T-helper 1 cell (primary cell): ENCODE data around the gene DTYMK.
A peak's percentile ranks its signal among the peaks of the same experiment; 100 is the strongest.

Experiments
- DNase-seq, 5 donors: peaks; one replicate each; pipeline ENCODE4 v3.0.0-alpha.2; 2012 to 2020
- total RNA-seq, 4 donors: gene quantifications; one replicate each; lab custom pipeline; 2026; lab: John Stamatoyannopoulos, UW

Gene DTYMK, protein sequence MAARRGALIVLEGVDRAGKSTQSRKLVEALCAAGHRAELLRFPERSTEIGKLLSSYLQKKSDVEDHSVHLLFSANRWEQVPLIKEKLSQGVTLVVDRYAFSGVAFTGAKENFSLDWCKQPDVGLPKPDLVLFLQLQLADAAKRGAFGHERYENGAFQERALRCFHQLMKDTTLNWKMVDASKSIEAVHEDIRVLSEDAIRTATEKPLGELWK
- total RNA-seq, result 5.7 to 8.6 (median 7.1) reads per million in 4 donors

DNA sequence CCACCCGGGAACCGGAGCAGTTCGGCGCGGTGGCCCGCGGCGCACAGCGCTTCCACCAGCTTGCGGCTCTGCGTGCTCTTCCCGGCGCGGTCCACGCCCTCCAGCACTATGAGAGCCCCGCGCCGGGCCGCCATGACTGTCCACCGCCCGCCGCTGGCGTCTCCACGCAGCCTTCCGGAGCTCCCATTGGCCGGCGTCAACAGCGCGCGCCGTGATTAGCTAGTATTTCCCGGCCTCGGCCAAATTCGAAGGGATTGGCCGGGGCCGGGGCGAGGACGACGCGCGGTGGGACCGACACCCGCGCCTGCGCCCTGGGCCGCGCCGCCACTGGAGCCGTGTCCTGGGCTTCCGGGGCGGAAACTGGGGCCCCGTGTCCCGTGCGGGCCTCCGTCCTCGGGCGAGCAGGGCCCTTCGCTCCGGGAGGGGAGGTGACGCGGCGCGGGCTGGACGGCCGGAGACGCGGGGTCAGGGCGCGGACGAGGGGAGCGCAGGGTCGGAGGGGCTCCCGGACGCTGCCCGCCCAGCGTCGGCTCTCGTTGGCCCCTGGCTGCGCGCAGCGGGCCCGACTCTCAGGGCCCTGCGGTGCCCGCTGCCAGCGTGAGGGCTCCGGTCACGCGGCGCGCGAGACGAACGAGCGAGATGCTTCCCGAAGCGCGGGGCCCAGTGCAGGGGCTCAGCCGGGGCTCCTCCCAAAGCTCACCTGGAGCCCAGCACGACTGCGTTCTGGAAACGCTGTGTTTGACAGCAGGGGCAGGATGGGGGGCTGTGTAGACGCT is at the start of gene DTYMK:
TSS of gene DTYMK (minus strand) at position 166 of the 776 bp plus-strand sequence. CDS start at position 134, 32 bp downstream.
- DNase-seq, result peak; percentile 90 to 97 (median 93)

DNA sequence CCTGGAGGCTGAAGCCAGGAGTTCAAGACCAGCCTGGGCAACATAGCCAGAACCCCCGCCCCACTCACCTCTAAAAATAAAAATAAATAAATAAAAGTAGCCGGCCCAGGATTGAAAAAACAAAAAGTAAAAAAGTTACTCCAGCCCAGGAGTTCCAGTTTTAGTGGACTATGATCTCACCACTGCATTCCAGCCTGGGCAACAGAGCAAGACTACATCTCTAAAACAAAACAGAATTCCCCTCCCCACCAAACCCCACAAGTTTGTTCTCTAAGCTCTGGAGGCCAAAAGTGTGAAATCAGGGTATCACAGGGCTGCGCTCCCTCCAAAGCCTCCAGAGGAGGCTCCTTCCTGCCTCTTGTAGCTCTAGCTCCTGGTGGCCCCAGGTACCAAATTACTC is 49.5 kb upstream of the DTYMK start:
- DNase-seq, result no peak

- DNase-seq, result peak; percentile 87 to 93 (median 91)
Observed at GRCh38 chr2:241734467-241735208, 48.0 kb upstream of the DTYMK start, which contains the start of gene D2HGDH. Gene D2HGDH, plus strand, starts transcription at chr2:241734630. Its CDS starts 595 bp downstream, at chr2:241735225.

DNA sequence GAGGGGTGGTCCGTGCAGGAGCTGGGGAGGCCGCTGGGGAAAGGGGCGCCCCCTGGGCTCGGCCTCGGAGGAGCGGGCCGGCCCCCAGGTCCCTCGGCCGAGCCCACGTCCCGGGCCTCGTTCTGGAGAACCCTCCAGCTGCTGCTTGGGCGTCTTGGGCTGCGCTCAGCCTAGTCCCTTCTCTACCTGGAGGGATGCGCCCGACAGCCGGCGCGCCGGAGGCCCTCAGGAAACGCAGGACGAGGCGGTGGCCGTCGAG is 47.5 kb upstream of the DTYMK start:
- DNase-seq, result no peak

GRCh38 chr2:241733391-241734207 is 47.0 kb upstream of the DTYMK start:
- no peak for DNase-seq

DNA sequence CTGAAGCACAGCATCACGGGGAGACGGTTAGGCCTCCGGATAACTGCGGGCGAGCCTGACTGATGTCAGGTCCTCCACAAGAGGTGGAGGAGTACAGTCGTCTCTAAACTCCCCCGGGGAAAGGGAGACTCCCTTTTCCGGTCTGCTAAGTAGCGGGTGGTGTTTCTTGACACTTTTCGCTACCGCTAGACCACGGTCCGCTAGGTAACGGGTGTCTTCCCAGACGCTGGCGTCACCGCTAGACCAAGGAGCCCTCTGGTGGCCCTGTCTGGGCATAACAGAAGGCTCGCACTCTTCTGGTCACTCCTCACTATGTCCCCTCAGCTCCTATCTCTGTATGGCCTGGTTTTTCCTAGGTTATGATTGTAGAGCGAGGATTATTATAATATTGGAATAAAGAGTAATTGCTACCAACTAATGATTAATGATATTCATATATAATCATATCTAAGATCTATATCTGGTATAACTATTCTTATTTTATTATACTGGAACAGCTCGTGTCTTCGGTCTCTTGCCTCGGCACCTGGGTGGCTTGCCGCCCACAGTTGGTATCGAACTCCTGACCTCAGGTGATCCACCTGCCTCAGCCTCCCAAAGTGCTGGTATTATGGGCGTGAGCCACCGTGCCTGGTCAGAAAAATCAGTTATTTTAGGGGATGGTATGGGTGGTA is 46.0 kb upstream of the DTYMK start:
- DNase-seq, result peak in 2 of 5 donors; percentile 43 to 51

DNA sequence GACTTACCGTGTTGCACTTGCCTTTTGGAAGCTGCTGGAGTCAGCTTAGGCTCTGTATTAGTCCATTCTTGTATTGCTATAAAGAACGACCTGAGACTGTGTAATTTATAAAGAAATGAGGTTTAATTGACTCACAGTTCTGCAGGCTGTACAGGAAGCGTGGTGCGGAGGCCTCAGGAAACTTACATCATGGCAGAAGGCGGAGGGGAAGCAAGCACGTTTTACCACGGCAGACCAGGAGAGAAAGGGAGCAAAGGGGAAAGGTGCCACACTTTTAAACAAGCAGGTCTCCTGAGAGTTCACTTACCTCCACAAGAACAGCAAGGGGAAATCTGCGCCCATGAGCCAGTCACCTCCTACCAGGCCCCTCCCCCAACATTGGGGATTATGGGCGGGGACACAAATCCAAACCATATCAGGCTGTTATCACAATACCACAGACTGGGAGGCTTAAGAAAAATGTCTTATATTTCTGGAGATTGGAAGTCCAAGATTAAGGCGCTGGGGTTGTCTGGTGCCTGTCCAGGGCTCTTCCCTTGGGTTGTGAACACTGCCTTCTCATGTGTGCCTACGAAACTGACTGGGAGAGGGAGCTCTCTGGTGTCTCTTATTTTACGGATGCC is 44.2 kb upstream of the DTYMK start:
- peak in 1 of 5 donors; percentile 35 for DNase-seq

GRCh38 chr2:241729868-241730267 is 43.3 kb upstream of the DTYMK start:
- no peak for DNase-seq

- DNase-seq, result no peak
Observed at GRCh38 chr2:241728627-241729026, 42.0 kb upstream of the DTYMK start.

DNA sequence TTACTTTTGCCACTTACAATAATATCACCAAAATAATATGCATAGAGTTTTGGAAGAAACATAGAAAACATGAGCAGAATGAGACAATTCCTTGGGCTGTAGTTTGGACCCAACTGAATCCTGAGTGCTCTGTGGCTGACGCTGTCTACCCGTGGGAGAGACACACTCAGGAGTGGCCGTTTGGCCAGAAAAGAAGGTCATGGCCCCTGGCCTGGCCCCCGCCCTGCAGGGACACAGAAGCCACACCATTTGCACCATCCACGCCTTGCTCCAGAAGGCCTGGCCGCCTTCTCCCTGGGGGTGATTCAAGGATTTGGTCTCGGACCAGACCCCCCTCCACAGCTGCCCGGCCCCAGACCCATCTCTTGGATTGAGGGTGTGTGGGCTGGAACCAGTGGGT is 41.4 kb upstream of the DTYMK start:
- no peak for DNase-seq

- DNase-seq, result no peak
Observed at GRCh38 chr2:241726459-241726858, 39.8 kb upstream of the DTYMK start.

DNA sequence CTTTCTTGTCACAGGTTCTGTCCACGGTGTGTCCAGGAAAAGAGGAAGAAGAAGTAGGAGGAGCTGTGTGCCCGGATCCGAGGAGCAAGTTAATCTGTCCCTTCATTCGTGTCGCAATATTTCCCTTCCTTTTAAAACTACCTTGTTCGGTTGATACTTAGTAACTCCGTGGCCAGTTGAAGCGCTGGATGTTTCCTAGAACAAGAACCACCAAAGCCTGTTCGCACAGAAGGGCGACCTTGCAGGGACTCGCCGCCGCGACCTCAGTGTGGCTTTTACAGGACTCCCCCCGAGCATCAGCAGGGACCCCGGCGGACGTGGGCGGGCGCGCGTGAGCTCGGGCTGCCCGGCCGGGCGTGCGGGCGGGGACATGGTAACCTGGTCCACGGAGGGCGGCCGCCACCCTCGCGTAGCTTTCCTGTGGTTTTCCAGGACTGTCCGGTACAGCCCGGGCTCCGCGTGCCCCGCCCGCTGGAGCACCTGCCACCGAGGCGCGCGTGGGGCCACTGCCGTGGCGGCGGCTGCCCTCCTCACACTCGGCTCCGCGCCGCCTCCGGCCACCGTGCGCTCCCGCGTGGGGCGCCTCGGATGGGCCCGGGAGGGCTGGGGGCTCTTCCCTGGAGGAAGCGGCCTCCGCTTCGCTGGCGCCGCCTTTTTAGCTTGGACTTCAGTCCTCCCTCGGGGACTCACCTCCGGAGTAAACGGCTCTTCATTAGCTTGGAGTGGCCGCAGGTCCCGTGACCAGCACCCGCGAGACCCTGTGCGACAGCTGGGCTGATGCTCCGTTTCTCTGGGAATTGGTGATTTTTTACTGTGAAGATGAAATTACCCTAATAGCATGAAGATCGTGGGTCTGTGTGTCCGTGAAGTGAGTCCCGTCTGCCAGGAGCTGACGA is 38.6 kb upstream of the DTYMK start:
- DNase-seq, result no peak

DNA sequence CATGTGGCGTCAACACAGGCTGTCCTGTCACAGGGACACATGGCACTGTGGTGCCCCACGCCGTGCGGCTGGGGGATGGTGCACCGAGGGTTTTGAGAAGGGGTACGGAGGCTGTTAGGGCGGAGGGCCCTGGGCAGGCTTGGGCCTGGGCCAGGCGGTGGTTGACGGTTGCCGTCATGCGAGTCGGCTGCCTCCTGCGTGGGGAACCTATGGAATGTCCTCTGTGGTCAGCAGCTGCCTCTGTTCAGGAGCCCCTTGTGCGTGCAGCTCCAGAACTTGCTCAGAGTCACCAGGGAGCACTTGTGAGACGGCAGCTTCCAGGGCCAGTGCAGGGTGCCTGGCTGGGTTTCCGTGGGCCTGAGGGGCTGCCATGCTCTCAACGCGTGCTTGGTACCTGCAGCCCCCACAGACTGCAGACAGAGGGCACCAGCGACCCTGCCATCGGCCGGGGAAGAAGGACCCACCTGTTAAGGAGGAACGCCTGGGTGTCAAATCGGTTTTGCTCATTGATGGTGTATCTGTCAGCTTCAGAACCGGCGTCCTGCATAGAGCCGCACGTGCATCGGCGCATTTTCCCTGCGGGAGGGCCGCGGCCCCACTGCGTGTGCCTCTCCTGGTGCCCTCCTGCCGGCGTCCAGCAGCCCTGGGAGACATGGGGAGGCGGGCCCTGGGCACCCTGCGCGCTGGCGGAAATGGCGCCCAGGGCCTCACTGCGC is 37.8 kb upstream of the DTYMK start:
- DNase-seq, result no peak

DNA sequence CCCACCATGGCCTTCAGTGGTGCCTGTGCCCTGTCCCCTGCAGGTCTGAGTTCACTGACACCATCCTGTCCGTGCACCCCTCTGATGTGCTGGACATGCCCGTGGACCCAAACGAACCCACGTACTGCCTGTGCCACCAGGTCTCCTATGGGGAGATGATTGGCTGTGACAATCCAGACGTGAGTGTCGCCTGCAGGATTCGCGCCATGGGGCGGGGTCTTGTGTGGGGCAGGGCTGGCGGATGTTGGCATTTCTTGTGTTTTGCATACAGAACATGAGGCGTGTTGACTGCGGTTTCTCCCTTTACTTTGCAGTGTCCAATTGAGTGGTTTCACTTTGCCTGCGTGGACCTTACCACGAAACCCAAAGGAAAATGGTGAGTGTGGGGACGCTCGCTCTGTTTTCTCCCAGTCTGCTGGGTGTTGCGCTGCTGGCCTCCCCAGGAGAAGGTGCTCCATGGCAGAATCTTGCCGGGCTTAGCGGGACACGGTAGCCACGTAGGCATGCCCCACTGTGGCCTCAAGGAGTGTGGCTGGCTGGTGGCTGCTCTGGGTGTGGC is 36.4 kb upstream of the DTYMK start:
- no peak for DNase-seq

DNA sequence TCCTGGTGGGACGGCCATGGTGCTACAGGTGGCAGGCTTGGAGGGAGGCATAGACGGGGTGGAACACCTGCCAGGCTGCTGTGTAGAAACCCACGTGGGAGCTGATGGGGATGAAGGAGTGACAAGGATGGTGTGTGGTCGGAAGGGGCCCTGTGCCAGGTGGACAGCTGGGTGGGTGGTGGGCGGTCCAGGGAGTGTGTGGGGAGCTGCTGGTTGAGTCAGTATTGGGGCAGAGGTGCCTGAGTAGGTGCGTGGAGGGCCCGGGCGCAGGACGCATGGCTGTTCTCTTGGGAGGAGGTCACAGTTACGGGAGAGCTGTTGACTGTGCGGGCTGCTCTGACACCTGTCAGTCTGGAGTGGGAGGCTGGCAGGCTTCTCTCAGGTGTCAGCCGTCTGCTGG is 35.2 kb upstream of the DTYMK start:
- DNase-seq, result no peak

GRCh38 chr2:241720560-241720959 is 33.9 kb upstream of the DTYMK start:
- no peak for DNase-seq

DNA sequence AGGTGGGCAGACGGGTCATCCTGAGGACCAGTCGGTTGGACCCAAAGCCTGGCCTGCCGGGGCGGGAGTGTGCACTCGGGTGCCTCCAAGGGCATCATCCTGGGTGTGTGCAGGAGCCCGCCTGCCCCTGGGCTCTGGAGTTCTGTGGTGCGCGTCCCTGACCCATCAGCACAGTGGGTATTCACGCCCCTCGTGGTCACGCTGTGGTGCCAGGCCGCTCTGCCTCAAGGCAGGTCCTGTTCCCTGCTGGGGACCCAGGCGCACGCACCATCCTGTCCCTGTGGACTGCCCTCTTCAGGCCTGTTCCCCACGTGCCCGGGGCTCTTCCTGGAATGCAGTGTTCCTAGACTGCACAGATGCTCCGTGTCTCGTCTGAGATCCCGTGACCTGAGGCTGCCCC is 33.5 kb upstream of the DTYMK start:
- DNase-seq, result no peak

GRCh38 chr2:241719093-241719492 is 32.5 kb upstream of the DTYMK start:
- no peak for DNase-seq

DNA sequence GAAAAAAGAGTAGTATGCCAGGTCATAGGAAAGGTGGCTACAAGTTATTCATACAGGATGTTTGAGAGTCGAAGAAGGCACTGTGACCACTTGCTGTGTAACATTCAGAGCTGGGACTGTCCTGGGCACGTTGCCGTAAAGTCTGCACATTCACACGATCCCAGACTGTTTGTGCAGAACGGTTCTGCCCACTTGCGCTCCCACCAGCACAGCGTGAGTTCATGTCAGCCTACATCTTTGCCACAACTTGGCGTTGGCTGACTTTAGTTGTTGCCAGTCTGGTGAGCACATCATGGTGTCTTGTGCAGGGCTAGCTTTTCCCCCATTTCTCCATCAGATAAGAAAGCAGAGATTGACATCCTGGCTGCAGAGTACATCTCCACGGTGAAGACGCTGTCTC is 22.3 kb upstream of the DTYMK start:
- no peak for DNase-seq

DNA sequence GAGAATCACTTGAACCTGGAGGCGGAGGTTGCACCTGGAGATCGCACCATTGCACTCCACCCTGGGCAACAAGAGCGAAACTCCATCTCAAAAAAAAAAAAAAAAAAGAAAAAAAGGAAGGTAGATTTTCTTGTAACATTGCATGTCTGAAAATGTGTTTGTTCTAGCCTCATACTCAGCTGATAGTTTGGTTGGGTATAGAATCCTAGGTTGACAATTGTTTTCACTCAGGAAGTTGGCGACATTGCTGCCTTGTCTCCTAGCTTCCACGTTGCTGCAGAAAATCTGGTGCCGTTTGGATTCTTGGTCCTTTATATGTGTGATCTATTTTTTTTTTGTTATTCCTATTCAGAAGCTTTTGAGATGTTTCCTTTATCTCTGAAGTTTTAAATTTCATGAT is 19.9 kb upstream of the DTYMK start:
- no peak for DNase-seq
